ENCODE measurements around the gene PGP.

Gene PGP

GRCh38 chr16:2172688-2173335, 41.8 kb downstream of the PGP start:
- Histone ChIP-seq H3K9me3 (ENCODE audit: control insufficient read depth, low read length) (no peaks in the 10 kb centered on the region), H3K4me1 (ENCODE audit: control insufficient read depth, insufficient read depth, low read length) (peaks cover 7% of the 10 kb centered on the region), H3K4me3 (ENCODE audit: low read length) (no peak overlapping the region), H3K36me3 (ENCODE audit: control insufficient read depth, insufficient read depth, low read length) (peaks cover 9% of the 10 kb centered on the region), H3K27me3 (ENCODE audit: control insufficient read depth, insufficient read depth, low read length) (no peaks in the 10 kb centered on the region), H3K9ac (ENCODE audit: low read length) (no peak overlapping the region)

- H3K36me3 ChIP-seq (ENCODE audit: control insufficient read depth, insufficient read depth, low read length), result peaks cover 10% of the 10 kb centered on the region
- no peak overlapping the region for H3K4me3 ChIP-seq (ENCODE audit: low read length)
- H3K27me3 ChIP-seq (ENCODE audit: control insufficient read depth, insufficient read depth, low read length), result no peaks in the 10 kb centered on the region
- no peaks in the 10 kb centered on the region for H3K9me3 ChIP-seq (ENCODE audit: control insufficient read depth, low read length)
- H3K9ac ChIP-seq (ENCODE audit: low read length), result no peak overlapping the region
- H3K4me1 ChIP-seq (ENCODE audit: control insufficient read depth, insufficient read depth, low read length), result peaks cover 7% of the 10 kb centered on the region
Measured at GRCh38 chr16:2171601-2172178, 43.0 kb downstream of the PGP start.

DNA sequence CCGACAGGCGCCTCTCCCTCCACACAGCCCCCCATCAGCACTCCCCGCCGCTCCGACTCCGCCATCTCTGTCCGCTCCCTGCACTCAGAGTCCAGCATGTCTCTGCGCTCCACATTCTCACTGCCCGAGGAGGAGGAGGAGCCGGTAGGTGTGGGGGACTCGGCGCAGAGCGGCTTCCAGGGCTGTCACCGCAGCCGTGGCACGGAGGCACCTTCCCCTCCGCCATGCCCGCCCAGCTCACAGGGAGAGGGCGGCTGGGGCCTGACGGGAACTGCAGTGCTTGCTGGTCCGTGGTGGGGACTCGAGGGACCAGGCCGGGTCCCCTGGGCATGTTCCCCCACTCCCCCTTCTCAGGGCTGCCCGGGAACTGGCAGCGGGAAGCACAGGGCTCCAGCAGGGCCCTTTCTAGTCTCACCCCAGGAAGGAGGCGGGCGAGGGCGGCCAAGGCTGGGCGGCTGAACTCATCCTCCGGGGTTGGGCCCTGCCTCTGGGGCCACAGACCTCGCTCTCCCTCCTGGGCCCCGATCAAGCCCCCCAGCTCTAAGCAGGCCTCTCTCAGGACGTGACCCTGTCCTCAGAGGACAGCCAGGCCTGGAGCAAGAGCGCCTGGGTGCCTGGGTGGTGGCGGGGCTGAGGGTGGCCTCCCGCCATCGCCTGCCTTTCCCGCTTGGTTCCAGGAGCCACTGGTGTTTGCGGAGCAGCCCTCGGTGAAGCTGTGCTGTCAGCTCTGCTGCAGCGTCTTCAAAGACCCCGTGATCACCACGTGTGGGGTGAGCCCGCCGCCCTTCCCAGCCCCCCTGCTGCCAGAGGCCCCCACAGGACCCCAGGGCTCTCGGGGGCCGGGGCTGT, 43.8 kb downstream of the PGP start:
- H3K4me3 ChIP-seq (ENCODE audit: low read length), result no peak overlapping the region

DNA sequence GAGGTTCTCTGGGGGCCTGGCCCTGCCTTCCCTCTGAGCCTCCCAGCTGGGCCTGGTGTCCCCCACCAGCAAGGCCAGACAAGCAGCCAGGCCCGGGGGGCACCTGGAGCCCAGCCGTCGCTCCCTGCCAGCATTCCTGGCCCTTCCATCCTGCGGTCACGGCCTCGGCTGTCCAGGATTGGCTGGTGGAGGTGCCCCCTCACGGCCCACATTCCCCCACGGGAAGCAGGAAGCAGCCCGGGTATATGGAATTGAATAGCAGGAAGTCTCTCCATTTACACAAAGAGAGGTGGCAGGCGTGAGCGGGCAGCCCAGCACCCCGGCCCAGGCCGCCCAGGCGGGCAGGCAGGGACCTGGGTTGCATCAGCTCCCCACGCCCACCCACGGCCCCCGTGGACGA, 44.6 kb downstream of the PGP start:
- H3K27me3 ChIP-seq (ENCODE audit: control insufficient read depth, insufficient read depth, low read length), result no peaks in the 10 kb centered on the region
- no peaks in the 10 kb centered on the region for H3K9me3 ChIP-seq (ENCODE audit: control insufficient read depth, low read length)
- H3K9ac ChIP-seq (ENCODE audit: low read length), result no peak overlapping the region
- H3K36me3 ChIP-seq (ENCODE audit: control insufficient read depth, insufficient read depth, low read length), result peaks cover 16% of the 10 kb centered on the region
- H3K4me1 ChIP-seq (ENCODE audit: control insufficient read depth, insufficient read depth, low read length), result peaks cover 7% of the 10 kb centered on the region
- H3K4me3 ChIP-seq (ENCODE audit: low read length), result no peak overlapping the region

More for the DNA sequence above, 43.8 kb downstream of the PGP start:
- Histone ChIP-seq H3K36me3 (ENCODE audit: control insufficient read depth, insufficient read depth, low read length) (peaks cover 16% of the 10 kb centered on the region), H3K9ac (ENCODE audit: low read length) (no peak overlapping the region), H3K9me3 (ENCODE audit: control insufficient read depth, low read length) (no peaks in the 10 kb centered on the region), H3K27me3 (ENCODE audit: control insufficient read depth, insufficient read depth, low read length) (no peaks in the 10 kb centered on the region), H3K4me1 (ENCODE audit: control insufficient read depth, insufficient read depth, low read length) (peaks cover 7% of the 10 kb centered on the region)

DNA sequence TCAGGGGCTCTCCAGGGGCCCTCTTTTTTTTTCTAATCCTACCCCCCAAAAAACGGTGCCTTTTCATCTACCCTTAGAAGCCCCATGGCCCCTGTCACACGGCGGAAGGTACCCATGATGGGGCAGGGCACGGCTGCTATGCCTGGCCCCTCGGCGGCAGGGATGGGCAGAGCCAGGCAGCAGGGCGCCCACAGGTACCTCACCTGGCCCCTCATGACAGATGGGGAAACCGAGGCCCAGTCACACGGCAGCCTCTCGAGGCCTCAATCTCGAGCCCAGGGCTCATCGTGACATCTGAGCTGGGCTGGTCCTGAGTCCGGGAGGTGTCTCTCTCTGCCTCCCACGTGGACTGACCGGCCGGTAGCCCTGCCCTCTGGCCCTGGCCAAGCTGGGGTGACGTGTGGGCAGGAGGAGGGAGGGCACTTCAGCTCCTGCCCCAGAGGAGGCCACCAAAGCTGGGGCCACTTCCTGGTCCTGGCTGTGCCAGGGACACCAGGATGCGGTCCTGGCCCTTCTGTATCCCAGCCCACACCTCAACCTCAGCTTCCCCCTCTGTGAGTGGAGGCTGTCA, 47.5 kb downstream of the PGP start:
- Histone ChIP-seq H3K9me3 (ENCODE audit: control insufficient read depth, low read length) (no peaks in the 10 kb centered on the region), H3K27me3 (ENCODE audit: control insufficient read depth, insufficient read depth, low read length) (no peaks in the 10 kb centered on the region), H3K36me3 (ENCODE audit: control insufficient read depth, insufficient read depth, low read length) (peaks cover 10% of the 10 kb centered on the region), H3K9ac (ENCODE audit: low read length) (no peak overlapping the region), H3K4me3 (ENCODE audit: low read length) (no peak overlapping the region), H3K4me1 (ENCODE audit: control insufficient read depth, insufficient read depth, low read length) (peaks cover 22% of the 10 kb centered on the region)

GRCh38 chr16:2166263-2167067, 48.2 kb downstream of the PGP start:
- H3K9ac ChIP-seq (ENCODE audit: low read length), result no peak overlapping the region
- no peaks in the 10 kb centered on the region for H3K9me3 ChIP-seq (ENCODE audit: control insufficient read depth, low read length)
- H3K27me3 ChIP-seq (ENCODE audit: control insufficient read depth, insufficient read depth, low read length), result no peaks in the 10 kb centered on the region
- H3K36me3 ChIP-seq (ENCODE audit: control insufficient read depth, insufficient read depth, low read length), result peaks cover 10% of the 10 kb centered on the region
- no peak overlapping the region for H3K4me3 ChIP-seq (ENCODE audit: low read length)
- H3K4me1 ChIP-seq (ENCODE audit: control insufficient read depth, insufficient read depth, low read length), result peaks cover 29% of the 10 kb centered on the region

- Histone ChIP-seq H3K9me3 (ENCODE audit: control insufficient read depth, low read length) (no peaks in the 10 kb centered on the region), H3K27me3 (ENCODE audit: control insufficient read depth, insufficient read depth, low read length) (no peaks in the 10 kb centered on the region), H3K4me1 (ENCODE audit: control insufficient read depth, insufficient read depth, low read length) (peaks cover 35% of the 10 kb centered on the region), H3K36me3 (ENCODE audit: control insufficient read depth, insufficient read depth, low read length) (peaks cover 10% of the 10 kb centered on the region), H3K9ac (ENCODE audit: low read length) (no peak overlapping the region), H3K4me3 (ENCODE audit: low read length) (no peak overlapping the region)
Measured at GRCh38 chr16:2165861-2166260, 48.8 kb downstream of the PGP start.

DNA sequence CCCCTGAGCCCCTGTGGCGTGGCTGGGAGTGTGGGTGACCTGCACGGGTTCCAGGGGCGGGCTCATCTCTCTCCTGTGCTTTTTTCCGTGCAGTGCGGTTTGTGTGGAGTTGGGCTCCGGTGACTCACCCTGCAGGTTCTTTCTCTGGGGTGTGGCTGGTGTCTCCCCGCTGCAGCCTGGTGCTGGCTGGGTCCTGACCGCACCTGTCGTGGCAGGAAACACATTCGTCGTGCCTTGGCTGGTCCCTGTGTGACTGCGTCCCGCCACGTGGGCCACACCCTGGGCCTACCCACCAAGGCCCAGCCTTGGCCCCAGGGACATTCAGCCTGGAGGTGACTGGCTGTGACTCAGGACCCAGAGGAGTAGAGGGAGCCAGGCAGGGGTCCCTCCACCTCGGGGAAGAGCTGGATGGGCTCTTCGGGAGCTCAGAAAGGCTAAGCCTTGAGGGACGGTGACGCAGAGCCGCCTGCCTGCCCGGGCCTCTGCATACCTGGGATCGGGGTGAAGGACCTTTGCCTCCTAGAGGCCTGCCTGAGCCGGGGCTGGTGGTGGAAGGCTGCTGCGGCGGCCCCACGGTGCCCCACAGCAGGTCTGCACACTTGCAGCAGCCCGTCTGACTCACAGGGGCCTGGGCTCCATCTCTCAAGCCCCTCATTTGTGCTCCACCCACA, 51.3 kb downstream of the PGP start:
- Histone ChIP-seq H3K4me3 (ENCODE audit: low read length) (no peak overlapping the region), H3K4me1 (ENCODE audit: control insufficient read depth, insufficient read depth, low read length) (peaks cover 56% of the 10 kb centered on the region), H3K27me3 (ENCODE audit: control insufficient read depth, insufficient read depth, low read length) (no peaks in the 10 kb centered on the region), H3K9ac (ENCODE audit: low read length) (peak overlapping the region; percentile 62), H3K36me3 (ENCODE audit: control insufficient read depth, insufficient read depth, low read length) (peaks cover 10% of the 10 kb centered on the region), H3K9me3 (ENCODE audit: control insufficient read depth, low read length) (no peaks in the 10 kb centered on the region)

DNA sequence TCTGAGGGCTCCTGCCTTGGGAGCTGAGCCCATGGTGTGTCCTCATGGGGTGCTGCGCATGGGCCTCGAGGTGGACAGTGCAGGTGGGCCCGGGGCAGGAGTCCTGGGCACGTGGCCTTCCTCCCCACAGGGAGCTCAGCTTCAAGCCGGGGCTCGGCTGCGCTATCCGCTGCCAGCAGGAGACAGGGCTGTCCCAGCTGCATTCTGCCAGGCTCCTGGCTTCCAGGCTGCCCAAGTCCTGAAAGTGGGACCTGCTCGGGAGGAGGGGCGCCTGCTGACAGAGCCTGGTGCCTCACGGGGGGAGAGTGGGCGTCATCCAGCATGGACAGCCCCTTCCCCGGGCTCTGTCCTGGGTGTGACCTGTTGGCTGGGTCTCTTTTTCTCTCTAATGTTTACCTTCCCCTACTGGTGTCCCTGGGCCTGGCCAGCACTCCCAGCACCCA, 51.9 kb downstream of the PGP start:
- no peaks in the 10 kb centered on the region for H3K27me3 ChIP-seq (ENCODE audit: control insufficient read depth, insufficient read depth, low read length)
- H3K4me3 ChIP-seq (ENCODE audit: low read length), result no peak overlapping the region
- peaks cover 6% of the 10 kb centered on the region for H3K36me3 ChIP-seq (ENCODE audit: control insufficient read depth, insufficient read depth, low read length)
- H3K9ac ChIP-seq (ENCODE audit: low read length), result peak overlapping the region; percentile 45
- no peaks in the 10 kb centered on the region for H3K9me3 ChIP-seq (ENCODE audit: control insufficient read depth, low read length)
- H3K4me1 ChIP-seq (ENCODE audit: control insufficient read depth, insufficient read depth, low read length), result peaks cover 62% of the 10 kb centered on the region

GRCh38 chr16:2161911-2162310, 52.7 kb downstream of the PGP start:
- Histone ChIP-seq H3K9me3 (ENCODE audit: control insufficient read depth, low read length) (no peaks in the 10 kb centered on the region), H3K9ac (ENCODE audit: low read length) (peak overlapping the region; percentile 22), H3K36me3 (ENCODE audit: control insufficient read depth, insufficient read depth, low read length) (peaks cover 6% of the 10 kb centered on the region), H3K27me3 (ENCODE audit: control insufficient read depth, insufficient read depth, low read length) (no peaks in the 10 kb centered on the region), H3K4me3 (ENCODE audit: low read length) (no peak overlapping the region), H3K4me1 (ENCODE audit: control insufficient read depth, insufficient read depth, low read length) (peaks cover 70% of the 10 kb centered on the region)

All from mucosa of stomach (tissue), 1 donor.